Measurements from ENCODE around the gene GABRG3. TPM values are rescaled to one million over a fixed set of nuclear protein-coding genes. Genes with fewer than 3 reads are reported as not detected.

The GABRG3 gene
- total and polyA plus RNA-seq, 12 donors = 0.08 to 1.1 (median 0.44) TPM; not detected in 5

DNA sequence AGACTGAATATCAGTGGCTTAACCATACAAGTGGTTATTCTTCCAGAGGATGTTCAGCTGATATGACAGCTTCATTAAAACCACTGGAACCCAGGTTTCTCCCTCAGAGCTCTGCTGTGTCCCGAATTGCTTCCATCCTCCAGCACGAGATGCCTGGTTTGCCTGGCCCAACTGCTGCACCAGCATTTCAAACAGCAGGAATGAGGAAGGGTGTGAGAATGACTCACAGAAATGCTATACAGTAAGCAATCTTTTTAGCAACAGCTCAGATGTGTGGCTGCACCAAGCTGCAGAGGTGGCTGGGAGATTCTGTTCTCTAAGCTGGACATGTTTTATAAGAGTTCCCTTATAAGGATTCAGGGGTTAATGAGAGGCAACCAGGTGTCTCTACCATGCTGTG lies 271.0 kb downstream of the GABRG3 start:
- no peaks in the 10 kb centered on the region for H3K9me3 ChIP-seq (replicated peaks in 1 of 3)
- H3K4me3 ChIP-seq = no peak overlapping the region
- H3K27me3 ChIP-seq = no peaks in the 10 kb centered on the region
- H3K36me3 ChIP-seq (replicated peaks in 1 of 2) = no peaks in the 10 kb centered on the region
- 69 to 82% (median 71%) methylated on average over 2 of the region's 2 CpGs for WGBS, 4 donors
- TF ChIP-seq POLR2A (IDR thresholded peaks at IDR 0.05) = no peak
- TF ChIP-seq, protein P1, sequence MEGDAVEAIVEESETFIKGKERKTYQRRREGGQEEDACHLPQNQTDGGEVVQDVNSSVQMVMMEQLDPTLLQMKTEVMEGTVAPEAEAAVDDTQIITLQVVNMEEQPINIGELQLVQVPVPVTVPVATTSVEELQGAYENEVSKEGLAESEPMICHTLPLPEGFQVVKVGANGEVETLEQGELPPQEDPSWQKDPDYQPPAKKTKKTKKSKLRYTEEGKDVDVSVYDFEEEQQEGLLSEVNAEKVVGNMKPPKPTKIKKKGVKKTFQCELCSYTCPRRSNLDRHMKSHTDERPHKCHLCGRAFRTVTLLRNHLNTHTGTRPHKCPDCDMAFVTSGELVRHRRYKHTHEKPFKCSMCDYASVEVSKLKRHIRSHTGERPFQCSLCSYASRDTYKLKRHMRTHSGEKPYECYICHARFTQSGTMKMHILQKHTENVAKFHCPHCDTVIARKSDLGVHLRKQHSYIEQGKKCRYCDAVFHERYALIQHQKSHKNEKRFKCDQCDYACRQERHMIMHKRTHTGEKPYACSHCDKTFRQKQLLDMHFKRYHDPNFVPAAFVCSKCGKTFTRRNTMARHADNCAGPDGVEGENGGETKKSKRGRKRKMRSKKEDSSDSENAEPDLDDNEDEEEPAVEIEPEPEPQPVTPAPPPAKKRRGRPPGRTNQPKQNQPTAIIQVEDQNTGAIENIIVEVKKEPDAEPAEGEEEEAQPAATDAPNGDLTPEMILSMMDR (IDR thresholded peaks at IDR 0.05) = no peak
- no peak overlapping the region for H3K27ac ChIP-seq
- intact Hi-C loops (cut with DNase I) = no loop called here
- H3K4me1 ChIP-seq (replicated peaks in 1 of 2) = no peaks in the 10 kb centered on the region
- no peak for DNase-seq

DNA sequence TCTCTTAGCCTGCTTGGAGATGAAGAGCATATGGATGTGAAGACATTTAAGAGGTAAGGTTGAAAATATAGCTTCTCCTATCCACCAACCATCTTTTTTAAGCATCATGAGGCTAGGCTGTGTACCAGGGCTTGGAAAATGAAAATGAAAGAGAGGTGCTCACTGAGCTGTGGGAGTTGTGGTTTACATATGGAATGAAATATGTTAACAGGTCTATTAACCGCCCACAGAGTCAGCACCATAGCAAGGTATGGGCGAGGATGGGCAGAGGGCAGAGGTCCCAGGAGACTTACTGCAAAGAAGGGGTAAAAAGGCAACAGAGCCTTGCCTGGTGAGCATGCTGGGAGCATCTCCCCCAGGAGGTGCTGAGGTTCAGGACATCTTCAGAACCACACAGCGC lies 273.1 kb downstream of the GABRG3 start:
- no peak overlapping the region for H3K4me3 ChIP-seq
- TF ChIP-seq, protein P1 (IDR thresholded peaks at IDR 0.05) = no peak
- no peak for TF ChIP-seq POLR2A (IDR thresholded peaks at IDR 0.05)
- intact Hi-C loops (cut with DNase I) = no loop called here
- no peak overlapping the region for H3K27ac ChIP-seq
- H3K9me3 ChIP-seq (replicated peaks in 1 of 3) = no peaks in the 10 kb centered on the region
- H3K36me3 ChIP-seq (replicated peaks in 1 of 2) = no peaks in the 10 kb centered on the region
- 83 to 94% (median 90%) methylated on average over 3 of the region's 3 CpGs for WGBS, 4 donors
- no peaks in the 10 kb centered on the region for H3K4me1 ChIP-seq (replicated peaks in 1 of 2)
- no peaks in the 10 kb centered on the region for H3K27me3 ChIP-seq
- no peak for DNase-seq

DNA sequence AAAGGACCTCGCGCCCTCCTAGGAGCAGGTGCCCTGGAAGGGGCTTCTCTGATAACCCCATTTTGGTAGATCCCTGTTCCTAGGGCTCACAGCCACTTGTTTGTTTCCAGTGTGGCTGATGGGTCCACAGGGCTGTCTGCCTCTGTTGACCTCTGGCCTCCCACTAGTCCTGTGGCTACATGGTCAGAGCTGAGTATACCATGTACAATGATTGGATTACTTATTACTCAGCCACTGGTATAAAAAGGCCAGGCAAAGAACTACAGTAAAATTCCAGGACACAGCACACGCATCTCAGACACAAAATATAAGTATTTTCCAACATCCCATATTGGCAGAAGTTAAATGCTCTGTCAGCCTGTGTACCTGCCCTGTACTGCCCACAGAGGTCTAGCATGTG lies 277.3 kb downstream of the GABRG3 start:
- TF ChIP-seq POLR2A (IDR thresholded peaks at IDR 0.05) = no peak
- TF ChIP-seq, protein P1 (IDR thresholded peaks at IDR 0.05) = no peak
- WGBS, 4 donors = 90 to 100% (median 93%) methylated on average over 3 of the region's 3 CpGs
- no peak overlapping the region for H3K27ac ChIP-seq
- no peaks in the 10 kb centered on the region for H3K27me3 ChIP-seq
- no peaks in the 10 kb centered on the region for H3K36me3 ChIP-seq (replicated peaks in 1 of 2)
- no peaks in the 10 kb centered on the region for H3K4me1 ChIP-seq (replicated peaks in 1 of 2)
- DNase-seq = no peak
- no peak overlapping the region for H3K4me3 ChIP-seq
- no peaks in the 10 kb centered on the region for H3K9me3 ChIP-seq (replicated peaks in 1 of 3)
- intact Hi-C loops (cut with DNase I) = no loop called here

DNA sequence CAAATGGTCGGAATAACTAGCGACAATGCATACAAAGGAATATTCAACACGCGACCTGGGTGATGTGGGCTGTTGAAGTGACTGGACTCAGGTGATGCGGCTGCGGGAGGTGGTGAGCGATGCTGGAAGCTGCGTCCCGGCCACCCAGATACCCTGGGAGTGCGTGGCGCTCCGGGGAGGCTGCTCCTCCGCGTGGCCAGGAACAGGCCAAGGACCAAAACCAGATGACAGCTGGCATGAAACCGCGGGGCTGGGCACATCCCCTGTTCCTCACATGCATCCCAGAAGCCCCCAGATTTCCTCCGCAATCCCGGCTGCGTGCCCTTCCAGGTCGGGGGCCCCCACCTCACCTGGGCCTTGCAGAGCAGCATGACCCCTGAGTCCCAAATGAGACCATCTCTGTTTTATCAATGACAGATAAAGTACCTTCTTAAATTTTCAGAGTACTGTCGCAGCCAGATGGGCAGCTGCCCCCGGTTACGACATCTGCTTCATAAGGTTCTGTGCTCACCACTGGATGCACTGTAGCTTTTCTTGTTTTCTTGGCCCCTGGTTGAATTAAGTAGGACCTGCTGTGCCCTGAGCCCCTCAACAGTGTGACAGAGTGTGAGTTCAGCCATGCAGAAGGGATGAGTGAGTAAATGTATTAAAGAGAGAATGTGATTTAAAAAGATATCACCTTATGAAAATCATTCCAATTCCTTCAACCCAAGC lies 278.2 kb downstream of the GABRG3 start:
- 85 to 92% (median 91%) methylated on average over 23 of the region's 23 CpGs for WGBS, 4 donors
- no peaks in the 10 kb centered on the region for H3K27me3 ChIP-seq
- intact Hi-C loops (cut with DNase I) = no loop called here
- no peaks in the 10 kb centered on the region for H3K9me3 ChIP-seq (replicated peaks in 1 of 3)
- no peaks in the 10 kb centered on the region for H3K4me1 ChIP-seq (replicated peaks in 1 of 2)
- TF ChIP-seq, protein P1 (IDR thresholded peaks at IDR 0.05) = no peak
- no peak for TF ChIP-seq POLR2A (IDR thresholded peaks at IDR 0.05)
- no peak overlapping the region for H3K27ac ChIP-seq
- H3K4me3 ChIP-seq = no peak overlapping the region
- H3K36me3 ChIP-seq (replicated peaks in 1 of 2) = no peaks in the 10 kb centered on the region
- DNase-seq = no peak

Data from adrenal gland (tissue), 12 donors.